ENCODE measurements around the gene BRINP2. TPM values are rescaled to one million over a fixed set of nuclear protein-coding genes. Genes with fewer than 3 reads are reported as not detected.

Gene BRINP2
- polyA plus RNA-seq, 1 donor (not counting 4 experiments of a cell fraction or from before 2014, with no cell fraction given): not detected

- no peak overlapping the region for H3K4me3 ChIP-seq (ENCODE audit: control insufficient read depth in 2 of 3, extremely low read depth in 1 of 3, insufficient read depth in 2 of 3, low read depth in 1 of 3, low read length in 3 of 3)
- FAIRE-seq: no peak
- DNase-seq (ENCODE audit: low read depth, low spot score): no peak
- no peaks in the 10 kb centered on the region for H3K9me1 ChIP-seq (ENCODE audit: control insufficient read depth, extremely low read depth, insufficient read depth, low read length)
- H2AFZ ChIP-seq (ENCODE audit: control insufficient read depth, low read length): no peak overlapping the region
- peaks cover 53% of the 10 kb centered on the region for H3K27me3 ChIP-seq (ENCODE audit: control insufficient read depth, extremely low read depth, insufficient read depth, low read length)
- no peaks in the 10 kb centered on the region for H3K9me3 ChIP-seq (ENCODE audit: control insufficient read depth, low read depth, low read length)
- no peak overlapping the region for H3K9ac ChIP-seq (ENCODE audit: control insufficient read depth, extremely low read depth, insufficient read depth, low read length)
- no peaks in the 10 kb centered on the region for H3K36me3 ChIP-seq (ENCODE audit: control insufficient read depth in 2 of 2, extremely low read depth in 1 of 2, insufficient read depth in 2 of 2, low read length in 2 of 2)
- H3K27ac ChIP-seq (ENCODE audit: control insufficient read depth, insufficient read depth, low read length): no peak overlapping the region
- H3K79me2 ChIP-seq (ENCODE audit: control insufficient read depth, insufficient read depth, low read length): no peaks in the 10 kb centered on the region
- dilution Hi-C loops (cut with MboI; ENCODE audit: extremely low pct_ligation_motif_present, low sequenced_read_pairs): no loop called here
- peaks cover 2% of the 10 kb centered on the region for H3K4me1 ChIP-seq (ENCODE audit: control insufficient read depth, extremely low read depth, insufficient read depth, low read length)
- H4K20me1 ChIP-seq (ENCODE audit: control insufficient read depth, extremely low read depth, insufficient read depth, low read length): no peaks in the 10 kb centered on the region
- TF ChIP-seq EZH2 (IDR thresholded peaks at IDR 0.05; ENCODE audit: low read length): no peak
- TF ChIP-seq, protein P1, sequence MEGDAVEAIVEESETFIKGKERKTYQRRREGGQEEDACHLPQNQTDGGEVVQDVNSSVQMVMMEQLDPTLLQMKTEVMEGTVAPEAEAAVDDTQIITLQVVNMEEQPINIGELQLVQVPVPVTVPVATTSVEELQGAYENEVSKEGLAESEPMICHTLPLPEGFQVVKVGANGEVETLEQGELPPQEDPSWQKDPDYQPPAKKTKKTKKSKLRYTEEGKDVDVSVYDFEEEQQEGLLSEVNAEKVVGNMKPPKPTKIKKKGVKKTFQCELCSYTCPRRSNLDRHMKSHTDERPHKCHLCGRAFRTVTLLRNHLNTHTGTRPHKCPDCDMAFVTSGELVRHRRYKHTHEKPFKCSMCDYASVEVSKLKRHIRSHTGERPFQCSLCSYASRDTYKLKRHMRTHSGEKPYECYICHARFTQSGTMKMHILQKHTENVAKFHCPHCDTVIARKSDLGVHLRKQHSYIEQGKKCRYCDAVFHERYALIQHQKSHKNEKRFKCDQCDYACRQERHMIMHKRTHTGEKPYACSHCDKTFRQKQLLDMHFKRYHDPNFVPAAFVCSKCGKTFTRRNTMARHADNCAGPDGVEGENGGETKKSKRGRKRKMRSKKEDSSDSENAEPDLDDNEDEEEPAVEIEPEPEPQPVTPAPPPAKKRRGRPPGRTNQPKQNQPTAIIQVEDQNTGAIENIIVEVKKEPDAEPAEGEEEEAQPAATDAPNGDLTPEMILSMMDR (optimal IDR thresholded peaks at IDR 0.05 in 1 of 3, IDR thresholded peaks at IDR 0.05 in 1 of 3, conservative IDR thresholded peaks at IDR 0.05 in 1 of 3; ENCODE audit: extremely low read depth in 1 of 3, insufficient read depth in 2 of 3, low read length in 3 of 3): no peak
- no peak overlapping the region for H3K4me2 ChIP-seq (ENCODE audit: control insufficient read depth, extremely low read depth, insufficient read depth, low read depth, low read length)
Measured at GRCh38 chr1:177174921-177175634, 4.3 kb downstream of the BRINP2 start.

DNA sequence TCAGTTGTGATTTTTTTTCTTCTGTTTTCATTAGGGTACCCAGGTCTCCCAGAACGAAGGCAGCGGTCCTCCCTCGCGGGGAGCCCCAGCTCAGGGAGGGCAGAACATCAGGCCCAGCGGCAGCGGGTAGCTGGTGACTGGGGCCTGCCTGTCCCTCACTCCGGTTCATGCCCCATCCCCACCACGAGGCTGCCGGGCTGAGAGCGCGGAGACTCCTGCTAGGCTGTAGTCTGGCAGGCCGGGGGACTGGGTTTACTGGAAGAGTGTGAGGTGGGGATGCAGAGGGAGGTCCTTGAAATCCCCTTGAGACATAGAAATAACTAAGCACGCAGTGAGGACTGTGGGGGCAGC, 10.5 kb downstream of the BRINP2 start:
- DNase-seq (ENCODE audit: low read depth, low spot score) (no peak), FAIRE-seq (no peak)
- Histone ChIP-seq H3K9ac (ENCODE audit: control insufficient read depth, extremely low read depth, insufficient read depth, low read length) (peak overlapping the region; percentile 14), H3K4me3 (ENCODE audit: control insufficient read depth in 2 of 3, extremely low read depth in 1 of 3, insufficient read depth in 2 of 3, low read depth in 1 of 3, low read length in 3 of 3) (peak overlapping the region; percentile 6 to 51 (median 38)), H2AFZ (ENCODE audit: control insufficient read depth, low read length) (peak overlapping the region; percentile 84), H4K20me1 (ENCODE audit: control insufficient read depth, extremely low read depth, insufficient read depth, low read length) (no peaks in the 10 kb centered on the region), H3K36me3 (ENCODE audit: control insufficient read depth in 2 of 2, extremely low read depth in 1 of 2, insufficient read depth in 2 of 2, low read length in 2 of 2) (no peaks in the 10 kb centered on the region), H3K4me1 (ENCODE audit: control insufficient read depth, extremely low read depth, insufficient read depth, low read length) (peaks cover 4% of the 10 kb centered on the region), H3K27ac (ENCODE audit: control insufficient read depth, insufficient read depth, low read length) (no peak overlapping the region), H3K79me2 (ENCODE audit: control insufficient read depth, insufficient read depth, low read length) (no peaks in the 10 kb centered on the region), H3K9me1 (ENCODE audit: control insufficient read depth, extremely low read depth, insufficient read depth, low read length) (no peaks in the 10 kb centered on the region), H3K9me3 (ENCODE audit: control insufficient read depth, low read depth, low read length) (no peaks in the 10 kb centered on the region), H3K4me2 (ENCODE audit: control insufficient read depth, extremely low read depth, insufficient read depth, low read depth, low read length) (peak overlapping the region; percentile 84), H3K27me3 (ENCODE audit: control insufficient read depth, extremely low read depth, insufficient read depth, low read length) (peaks cover 35% of the 10 kb centered on the region)
- dilution Hi-C loops (cut with MboI; ENCODE audit: extremely low pct_ligation_motif_present, low sequenced_read_pairs): no loop called here
- TF ChIP-seq, protein P1 (optimal IDR thresholded peaks at IDR 0.05 in 1 of 3, IDR thresholded peaks at IDR 0.05 in 1 of 3, conservative IDR thresholded peaks at IDR 0.05 in 1 of 3; ENCODE audit: extremely low read depth in 1 of 3, insufficient read depth in 2 of 3, low read length in 3 of 3): no peak
- no peak for TF ChIP-seq EZH2 (IDR thresholded peaks at IDR 0.05; ENCODE audit: low read length)

Data from keratinocyte (primary cell).